GM20000 (cell line): Measurements from ENCODE around the gene CRYGN.
A peak's percentile ranks its signal among the peaks of the same experiment; 100 is the strongest.

Source experiments
- DNase-seq: peaks from one replicate; pipeline ENCODE4 v3.0.0; 2012; ENCODE audit warnings: low spot score
- TF ChIP-seq, protein P1 (sequence below): IDR thresholded peaks from 2 replicates; pipeline ENCODE4 v1.5.1; 2012; ENCODE audit warnings: mild to moderate bottlenecking, control low read depth; ENCODE audit errors: extremely low read depth, missing control alignments

The CRYGN gene

DNA sequence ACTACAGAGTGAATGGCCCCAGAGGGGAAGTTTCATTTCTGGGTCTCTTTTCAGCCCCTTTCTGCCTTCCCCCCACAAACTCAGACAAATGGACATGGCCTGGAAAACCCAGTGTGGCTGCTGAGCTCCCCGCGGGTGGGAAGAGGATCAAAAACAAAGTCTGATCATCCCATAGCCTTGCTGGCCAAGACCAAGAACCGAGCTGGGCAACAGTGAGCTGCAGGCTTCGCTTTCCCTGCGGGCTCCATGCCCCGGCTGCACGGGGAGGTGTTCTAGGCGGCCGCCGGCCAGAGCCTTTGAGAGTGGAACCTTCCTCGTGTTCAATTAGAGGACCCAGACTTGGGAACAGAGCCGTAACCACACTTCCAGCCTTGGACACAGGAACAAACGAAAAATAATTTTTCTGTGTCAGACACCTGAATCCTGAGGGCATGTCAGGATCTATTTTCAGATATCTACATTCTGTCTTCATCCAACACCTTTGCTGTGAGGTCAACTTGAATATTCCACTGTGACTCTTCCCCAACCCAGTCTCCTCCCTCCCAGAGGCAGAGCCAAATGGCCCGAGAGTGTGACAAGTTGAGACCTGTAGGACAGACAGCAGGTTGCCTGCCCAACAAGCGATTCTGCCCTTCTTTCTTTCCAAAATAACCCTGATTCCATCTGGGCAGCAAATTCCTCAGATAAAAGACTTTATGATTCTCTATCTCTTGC is 56.1 kb downstream of the CRYGN start:
- DNase-seq: no peak
- TF ChIP-seq, protein P1, sequence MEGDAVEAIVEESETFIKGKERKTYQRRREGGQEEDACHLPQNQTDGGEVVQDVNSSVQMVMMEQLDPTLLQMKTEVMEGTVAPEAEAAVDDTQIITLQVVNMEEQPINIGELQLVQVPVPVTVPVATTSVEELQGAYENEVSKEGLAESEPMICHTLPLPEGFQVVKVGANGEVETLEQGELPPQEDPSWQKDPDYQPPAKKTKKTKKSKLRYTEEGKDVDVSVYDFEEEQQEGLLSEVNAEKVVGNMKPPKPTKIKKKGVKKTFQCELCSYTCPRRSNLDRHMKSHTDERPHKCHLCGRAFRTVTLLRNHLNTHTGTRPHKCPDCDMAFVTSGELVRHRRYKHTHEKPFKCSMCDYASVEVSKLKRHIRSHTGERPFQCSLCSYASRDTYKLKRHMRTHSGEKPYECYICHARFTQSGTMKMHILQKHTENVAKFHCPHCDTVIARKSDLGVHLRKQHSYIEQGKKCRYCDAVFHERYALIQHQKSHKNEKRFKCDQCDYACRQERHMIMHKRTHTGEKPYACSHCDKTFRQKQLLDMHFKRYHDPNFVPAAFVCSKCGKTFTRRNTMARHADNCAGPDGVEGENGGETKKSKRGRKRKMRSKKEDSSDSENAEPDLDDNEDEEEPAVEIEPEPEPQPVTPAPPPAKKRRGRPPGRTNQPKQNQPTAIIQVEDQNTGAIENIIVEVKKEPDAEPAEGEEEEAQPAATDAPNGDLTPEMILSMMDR: no peak

DNA sequence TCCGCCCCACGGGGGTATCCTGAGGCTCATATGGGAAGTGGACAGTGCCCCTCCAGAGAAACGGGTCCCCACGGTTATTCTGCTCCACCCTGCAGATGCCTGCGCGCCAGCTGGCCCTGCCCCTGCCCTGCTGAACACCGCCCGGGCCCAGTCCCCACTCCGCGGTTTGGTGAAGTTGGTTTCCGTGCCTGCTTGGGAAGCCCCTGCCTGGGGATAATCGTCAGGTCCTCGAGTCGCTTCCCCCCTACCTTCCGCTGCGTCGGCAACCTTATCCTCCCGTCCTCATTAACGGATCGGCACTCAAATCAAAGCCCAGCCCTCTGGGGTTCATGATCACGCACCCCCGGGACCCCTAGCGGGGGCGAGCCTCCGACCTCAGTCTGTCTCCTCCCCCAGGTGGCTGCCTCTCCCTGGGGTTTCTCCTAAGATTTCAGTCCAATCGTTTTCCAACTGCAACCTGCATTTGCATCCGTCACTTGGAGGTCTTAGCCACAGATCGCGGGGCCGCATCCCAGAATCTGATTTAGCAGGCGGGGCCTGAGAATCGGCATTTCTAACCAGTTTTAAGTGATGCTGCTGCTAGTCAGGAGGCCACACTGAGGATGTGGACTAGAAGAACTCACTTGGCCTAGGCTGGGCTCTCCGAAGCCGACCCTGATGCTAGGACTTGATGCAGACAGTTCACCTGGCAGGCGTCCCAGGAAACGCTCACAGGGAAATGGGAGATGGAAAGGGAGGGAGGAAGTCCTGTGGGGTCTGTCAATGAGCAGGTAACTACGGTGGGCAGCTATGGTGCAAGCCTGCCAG is 57.7 kb downstream of the CRYGN start:
- DNase-seq: no peak
- TF ChIP-seq, protein P1: no peak

DNA sequence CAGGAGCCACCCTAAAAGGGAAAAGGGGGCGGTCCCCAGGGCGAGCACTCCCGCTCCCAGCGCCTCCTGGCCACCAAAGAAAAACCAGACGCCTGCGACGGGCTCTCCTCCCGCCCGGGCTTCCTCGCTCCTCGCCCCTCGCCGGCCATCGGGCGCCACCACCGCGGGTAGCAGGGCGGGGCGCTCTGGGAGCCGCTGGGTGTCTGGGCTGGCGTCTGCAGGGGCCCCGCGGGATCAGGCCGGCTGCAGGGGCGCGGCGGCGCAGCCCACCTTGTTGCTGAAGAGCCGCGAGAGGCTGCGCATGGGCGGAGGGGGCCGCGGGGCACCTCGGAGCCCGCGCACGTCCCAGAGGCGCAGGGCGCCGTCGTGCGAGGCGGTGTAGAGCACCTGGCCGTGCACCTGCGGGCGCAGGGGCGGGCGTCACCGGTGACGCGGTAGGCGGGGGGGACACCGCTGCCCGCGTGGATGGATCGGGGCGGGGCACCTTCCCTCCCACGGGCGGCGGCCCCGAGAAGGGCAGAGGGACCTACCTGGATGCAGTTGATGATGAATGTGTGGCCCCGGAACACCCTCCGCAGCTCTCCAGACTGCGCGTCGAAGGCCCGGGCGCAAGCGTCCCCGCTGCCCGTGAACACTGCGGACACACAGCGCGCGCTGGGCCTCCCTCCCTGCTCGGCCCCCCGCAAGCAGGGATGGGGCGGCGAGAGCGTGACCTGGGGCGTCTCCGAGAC is 58.4 kb downstream of the CRYGN start:
- TF ChIP-seq, protein P1: no peak
- DNase-seq: peak; percentile 74

DNA sequence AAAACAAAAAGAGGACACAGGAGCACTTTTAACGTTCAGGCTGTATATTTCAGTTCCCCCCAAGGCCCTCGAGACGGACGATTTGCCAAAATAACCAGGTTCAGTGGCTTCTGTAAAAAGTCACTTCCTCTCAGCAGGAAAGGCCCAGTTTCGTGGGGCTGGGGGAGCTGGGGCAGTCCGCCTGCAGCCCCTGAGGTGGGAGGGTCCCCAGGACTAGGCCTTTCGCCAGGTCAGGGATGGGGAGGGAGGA is 58.9 kb downstream of the CRYGN start:
- peak; percentile 74 for DNase-seq
- TF ChIP-seq, protein P1: no peak

DNA sequence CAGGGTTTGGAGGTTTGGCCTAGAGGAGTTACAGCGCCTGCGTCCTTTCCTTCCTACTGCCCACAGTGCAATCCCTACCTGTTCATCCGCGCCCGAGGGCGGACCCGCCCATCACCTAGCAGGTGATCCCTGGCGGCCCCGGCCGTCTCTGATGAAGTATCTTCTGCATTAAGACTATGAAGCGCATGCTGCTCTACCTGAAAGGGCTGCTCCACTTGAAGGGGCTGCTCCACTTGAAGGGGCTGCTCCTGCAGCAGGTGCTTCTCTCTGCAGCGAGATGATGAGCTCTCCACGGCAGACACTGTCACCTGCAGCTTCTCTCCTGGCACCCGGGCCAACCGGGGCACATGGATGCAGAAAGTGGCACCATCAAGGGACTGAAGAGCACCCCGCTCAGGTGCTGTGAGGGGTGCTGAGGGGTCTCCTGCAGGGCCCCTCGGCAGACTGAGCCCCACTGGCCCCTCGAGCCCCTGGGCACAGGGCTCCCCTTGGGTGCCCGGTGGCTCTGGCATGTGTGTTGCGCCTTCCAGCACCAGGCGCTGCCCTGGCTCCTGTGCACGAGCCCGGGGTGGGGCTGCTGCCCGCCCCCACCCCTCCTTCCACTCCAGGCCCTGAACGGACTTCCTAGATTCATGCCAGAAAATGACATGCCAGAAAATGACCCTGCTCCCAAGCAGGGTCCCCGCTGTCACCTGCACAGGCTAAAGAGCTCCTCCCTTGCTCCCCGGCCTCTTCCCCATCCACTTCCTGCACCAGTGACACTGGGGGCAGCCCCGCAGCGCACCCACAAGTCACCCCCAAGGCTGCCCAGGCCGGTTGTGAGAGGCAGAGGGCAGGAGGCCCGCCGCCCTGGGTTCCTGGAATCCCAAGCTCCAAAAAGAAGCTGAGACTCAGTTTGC is 59.5 kb downstream of the CRYGN start:
- TF ChIP-seq, protein P1: no peak
- DNase-seq: peak; percentile 65

DNA sequence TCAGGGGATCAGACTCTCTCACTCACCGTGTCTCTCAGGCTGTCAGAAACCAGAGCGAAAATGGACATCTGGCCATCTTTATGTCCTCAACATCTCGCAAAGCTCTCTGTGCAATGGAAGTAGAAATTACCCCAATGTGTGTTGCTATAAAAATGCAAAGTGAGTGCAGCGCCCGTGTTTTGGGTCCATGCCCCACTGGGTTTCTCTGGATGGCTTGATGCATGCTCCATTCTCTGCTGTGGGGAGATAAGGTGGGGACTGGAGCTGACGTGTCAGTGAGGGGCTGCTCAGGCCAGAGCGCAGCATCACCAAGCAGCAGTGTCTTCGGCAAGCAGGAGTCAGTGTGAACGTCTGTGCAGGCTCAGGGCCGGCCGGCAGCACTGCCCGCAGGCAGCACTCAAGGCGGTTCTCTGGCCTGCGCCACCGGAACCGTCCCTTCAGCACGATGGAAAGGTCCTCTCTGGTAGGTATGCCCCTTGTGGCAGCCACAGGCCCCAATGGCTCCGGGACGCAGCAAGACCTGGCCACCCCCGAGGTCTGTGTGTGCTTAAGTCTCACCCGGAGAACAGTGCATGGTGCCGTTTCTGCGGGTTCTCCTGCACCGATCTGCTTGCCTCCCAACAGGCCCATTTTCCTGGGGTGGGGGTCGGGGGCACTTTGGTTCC is 60.3 kb downstream of the CRYGN start:
- peak; percentile 20 for DNase-seq
- TF ChIP-seq, protein P1: no peak
